ENCODE data around the gene DDA1. TPM values are rescaled to one million over a fixed set of nuclear protein-coding genes. Genes with fewer than 3 reads are reported as not detected.

Gene DDA1
- total RNA-seq, 2 experiments from 2014 or later = 58.6 to 61.2 TPM

- Mint-ChIP-seq H3K27ac (no peak overlapping the region), H3K4me1 (peaks cover 13% of the 10 kb centered on the region), H3K36me3 (ENCODE audit: low read depth) (peaks cover 28% of the 10 kb centered on the region), H3K9me3 (no peaks in the 10 kb centered on the region), H3K4me3 (no peak overlapping the region), H3K27me3 (no peaks in the 10 kb centered on the region)
- no peak for DNase-seq
- ChIA-PET CTCF (interaction anchor here (0.6 to 1.5 kb wide), 2 partner anchors 12 to 63 kb away, joined by 3 to 4 read pairs; partner anchors contain the start of gene DDA1), POLR2A (interaction anchor here (0.7 to 4.9 kb wide), 5 partner anchors 8 to 12 kb away, joined by 3 to 21 read pairs (median 3); partner anchors contain the start of gene DDA1)
Observed at GRCh38 chr19:17321655-17322489, 12.5 kb downstream of the DDA1 start.

- Mint-ChIP-seq H3K27ac (no peak overlapping the region), H3K9me3 (no peaks in the 10 kb centered on the region), H3K36me3 (ENCODE audit: low read depth) (peaks cover 28% of the 10 kb centered on the region), H3K27me3 (peaks cover 1% of the 10 kb centered on the region), H3K4me1 (peaks cover 5% of the 10 kb centered on the region), H3K4me3 (no peak overlapping the region)
- CTCF ChIA-PET = no interaction called here
- POLR2A ChIA-PET = interaction anchor here (4.9 kb wide), 1 partner anchor 10 kb away, joined by 21 read pairs; no protein-coding TSS in a partner anchor
- no peak for DNase-seq
Observed at GRCh38 chr19:17322854-17323253, 13.5 kb downstream of the DDA1 start.

- DNase-seq = no peak
- ChIA-PET CTCF (no interaction called here), POLR2A (interaction anchor here (2.2 to 4.9 kb wide), 2 partner anchors 10 to 15 kb away, joined by 10 to 21 read pairs; partner anchors contain the start of gene DDA1)
- Mint-ChIP-seq H3K36me3 (ENCODE audit: low read depth) (peaks cover 28% of the 10 kb centered on the region), H3K4me1 (peaks cover 5% of the 10 kb centered on the region), H3K27ac (no peak overlapping the region), H3K4me3 (no peak overlapping the region), H3K9me3 (no peaks in the 10 kb centered on the region), H3K27me3 (peaks cover 2% of the 10 kb centered on the region)
Observed at GRCh38 chr19:17323300-17323963, 14.1 kb downstream of the DDA1 start.

- H3K4me1 Mint-ChIP-seq = peaks cover 5% of the 10 kb centered on the region
- H3K9me3 Mint-ChIP-seq = no peaks in the 10 kb centered on the region
- POLR2A ChIA-PET = interaction anchor here (1.0 to 4.9 kb wide), 4 partner anchors 9 to 21 kb away, joined by 4 to 21 read pairs (median 7); partner anchors contain the start of genes ABHD8 and DDA1
- no peak for DNase-seq
- peaks cover 2% of the 10 kb centered on the region for H3K27me3 Mint-ChIP-seq
- CTCF ChIA-PET = no interaction called here
- no peak overlapping the region for H3K27ac Mint-ChIP-seq
- H3K4me3 Mint-ChIP-seq = no peak overlapping the region
- H3K36me3 Mint-ChIP-seq (ENCODE audit: low read depth) = peaks cover 26% of the 10 kb centered on the region
Observed at GRCh38 chr19:17323964-17324332, 14.6 kb downstream of the DDA1 start.

GRCh38 chr19:17324357-17325114 is 15.2 kb downstream of the DDA1 start:
- peaks cover 8% of the 10 kb centered on the region for H3K4me1 Mint-ChIP-seq
- peaks cover 21% of the 10 kb centered on the region for H3K36me3 Mint-ChIP-seq (ENCODE audit: low read depth)
- no peak for DNase-seq
- no peaks in the 10 kb centered on the region for H3K9me3 Mint-ChIP-seq
- ChIA-PET CTCF (no interaction called here), POLR2A (interaction anchor here (1.0 to 4.9 kb wide), 4 partner anchors 9 to 21 kb away, joined by 4 to 21 read pairs (median 7); partner anchors contain the start of genes ABHD8 and DDA1)
- no peak overlapping the region for H3K4me3 Mint-ChIP-seq
- peaks cover 4% of the 10 kb centered on the region for H3K27me3 Mint-ChIP-seq
- H3K27ac Mint-ChIP-seq = no peak overlapping the region

- Mint-ChIP-seq H3K4me3 (no peak overlapping the region), H3K36me3 (ENCODE audit: low read depth) (peaks cover 18% of the 10 kb centered on the region), H3K4me1 (peaks cover 12% of the 10 kb centered on the region), H3K9me3 (no peaks in the 10 kb centered on the region), H3K27me3 (peaks cover 9% of the 10 kb centered on the region), H3K27ac (no peak overlapping the region)
- no peak for DNase-seq
- ChIA-PET CTCF (no interaction called here), POLR2A (interaction anchor here (1.3 to 4.9 kb wide), 3 partner anchors 8 to 16 kb away, joined by 4 to 21 read pairs (median 10); partner anchors contain the start of gene DDA1)
Observed at GRCh38 chr19:17325133-17325532, 15.8 kb downstream of the DDA1 start.

GRCh38 chr19:17325881-17326594 is 16.7 kb downstream of the DDA1 start:
- peaks cover 15% of the 10 kb centered on the region for H3K27me3 Mint-ChIP-seq
- CTCF ChIA-PET = no interaction called here
- H3K4me3 Mint-ChIP-seq = no peak overlapping the region
- peaks cover 16% of the 10 kb centered on the region for H3K36me3 Mint-ChIP-seq (ENCODE audit: low read depth)
- H3K9me3 Mint-ChIP-seq = no peaks in the 10 kb centered on the region
- no peak overlapping the region for H3K27ac Mint-ChIP-seq
- POLR2A ChIA-PET = interaction anchor here (1.4 to 2.2 kb wide), 3 partner anchors 8 to 17 kb away, joined by 3 to 10 read pairs (median 3); partner anchors contain the start of gene DDA1
- H3K4me1 Mint-ChIP-seq = peaks cover 17% of the 10 kb centered on the region
- DNase-seq = no peak

- no peak overlapping the region for H3K4me3 Mint-ChIP-seq
- peaks cover 15% of the 10 kb centered on the region for H3K27me3 Mint-ChIP-seq
- no peak for DNase-seq
- H3K36me3 Mint-ChIP-seq (ENCODE audit: low read depth) = peaks cover 15% of the 10 kb centered on the region
- H3K4me1 Mint-ChIP-seq = peaks cover 17% of the 10 kb centered on the region
- POLR2A ChIA-PET = interaction anchor here (1.4 to 1.5 kb wide), 2 partner anchors 9 to 16 kb away, joined by 3 read pairs; no protein-coding TSS in a partner anchor
- no peak overlapping the region for H3K27ac Mint-ChIP-seq
- no peaks in the 10 kb centered on the region for H3K9me3 Mint-ChIP-seq
- CTCF ChIA-PET = no interaction called here
Observed at GRCh38 chr19:17326595-17326966, 17.2 kb downstream of the DDA1 start.

GRCh38 chr19:17327068-17327653 is 17.8 kb downstream of the DDA1 start:
- peaks cover 17% of the 10 kb centered on the region for H3K4me1 Mint-ChIP-seq
- no peaks in the 10 kb centered on the region for H3K9me3 Mint-ChIP-seq
- H3K27me3 Mint-ChIP-seq = peaks cover 15% of the 10 kb centered on the region
- no peak overlapping the region for H3K27ac Mint-ChIP-seq
- H3K4me3 Mint-ChIP-seq = no peak overlapping the region
- CTCF ChIA-PET = no interaction called here
- DNase-seq = no peak
- POLR2A ChIA-PET = interaction anchor here (1.4 to 1.5 kb wide), 3 partner anchors 8 to 17 kb away, joined by 3 to 5 read pairs (median 3); no protein-coding TSS in a partner anchor
- peaks cover 15% of the 10 kb centered on the region for H3K36me3 Mint-ChIP-seq (ENCODE audit: low read depth)

GRCh38 chr19:17327654-17328516 is 18.5 kb downstream of the DDA1 start:
- Mint-ChIP-seq H3K4me1 (peaks cover 23% of the 10 kb centered on the region), H3K36me3 (ENCODE audit: low read depth) (peaks cover 15% of the 10 kb centered on the region), H3K9me3 (no peaks in the 10 kb centered on the region), H3K27ac (no peak overlapping the region), H3K4me3 (peak overlapping the region; percentile 32), H3K27me3 (peaks cover 15% of the 10 kb centered on the region)
- POLR2A ChIA-PET = interaction anchor here (1.0 to 1.8 kb wide), 3 partner anchors 9 to 19 kb away, joined by 5 read pairs; partner anchors contain the start of gene DDA1
- peak; percentile 55 for DNase-seq
- CTCF ChIA-PET = interaction anchor here (0.6 kb wide), 1 partner anchor 16 kb away, joined by 3 read pairs; no protein-coding TSS in a partner anchor

Measured in activated CD4-positive, alpha-beta memory T cell treated with anti-CD3 and anti-CD28 coated beads, Interleukin-2, amount 10 ng/mL, durations not matched to agents 7 days and 5 days (primary cell).